Measurements from ENCODE around the gene MYO3B. TPM values are rescaled to one million over a fixed set of nuclear protein-coding genes. Genes with fewer than 3 reads are reported as not detected.

The MYO3B gene
- total RNA-seq, 2 donors from 2014 or later: 2.0 to 4.7 TPM

DNA sequence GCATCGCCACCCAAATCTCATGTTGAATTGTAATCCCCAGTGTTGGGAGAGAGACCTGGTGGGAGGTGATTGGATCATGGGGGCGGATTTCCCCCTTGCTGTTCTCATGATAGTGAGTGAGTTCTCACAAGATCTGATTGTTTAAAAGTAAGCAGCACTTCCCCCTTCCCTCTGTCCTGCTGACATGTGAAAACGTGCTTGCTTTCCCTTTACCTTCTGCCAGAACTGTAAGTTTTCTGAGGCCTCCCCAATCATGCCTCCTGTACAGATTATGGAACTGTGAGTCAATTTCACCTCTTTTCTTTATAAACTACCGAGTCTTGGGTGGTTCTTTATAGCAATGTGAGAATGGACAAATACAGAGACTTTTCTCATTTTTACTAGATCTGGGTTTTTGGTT is 375.8 kb downstream of the MYO3B start:
- no peak for ATAC-seq

DNA sequence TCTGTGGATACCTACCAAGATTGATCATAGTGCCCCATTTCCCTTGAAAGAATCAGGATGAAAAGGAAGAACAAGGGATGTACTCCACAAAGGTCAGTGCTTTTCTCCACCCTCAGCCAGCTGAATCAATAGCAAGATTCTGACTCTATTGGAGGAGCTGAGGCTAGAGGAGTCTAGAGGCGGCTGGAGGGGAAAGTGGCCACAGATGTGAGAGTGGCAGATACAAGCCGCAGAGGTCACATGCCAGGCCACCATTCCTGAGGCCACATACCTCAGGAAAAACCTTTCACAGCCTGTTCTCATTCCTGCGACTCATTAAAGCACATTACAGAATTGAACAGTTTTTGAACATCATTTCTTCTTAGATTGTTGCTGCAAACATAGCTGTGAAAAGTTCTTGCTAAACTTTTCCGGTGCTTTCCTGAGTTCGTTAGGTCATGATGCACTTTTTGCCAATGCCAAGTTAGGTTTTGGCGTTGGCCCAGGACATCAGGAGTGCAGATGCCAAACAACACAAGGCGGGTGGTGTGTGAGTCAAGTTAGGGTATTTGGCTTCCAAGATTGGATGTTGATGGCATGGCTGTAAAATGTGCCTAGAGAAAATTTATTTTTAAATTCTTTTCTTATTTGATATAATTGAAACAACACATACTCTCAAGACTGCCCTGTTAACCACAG is 376.5 kb downstream of the MYO3B start:
- no peaks in the 10 kb centered on the region for H3K27me3 ChIP-seq
- TF ChIP-seq POLR2A (IDR thresholded peaks at IDR 0.05): no peak
- TF ChIP-seq, protein P1, sequence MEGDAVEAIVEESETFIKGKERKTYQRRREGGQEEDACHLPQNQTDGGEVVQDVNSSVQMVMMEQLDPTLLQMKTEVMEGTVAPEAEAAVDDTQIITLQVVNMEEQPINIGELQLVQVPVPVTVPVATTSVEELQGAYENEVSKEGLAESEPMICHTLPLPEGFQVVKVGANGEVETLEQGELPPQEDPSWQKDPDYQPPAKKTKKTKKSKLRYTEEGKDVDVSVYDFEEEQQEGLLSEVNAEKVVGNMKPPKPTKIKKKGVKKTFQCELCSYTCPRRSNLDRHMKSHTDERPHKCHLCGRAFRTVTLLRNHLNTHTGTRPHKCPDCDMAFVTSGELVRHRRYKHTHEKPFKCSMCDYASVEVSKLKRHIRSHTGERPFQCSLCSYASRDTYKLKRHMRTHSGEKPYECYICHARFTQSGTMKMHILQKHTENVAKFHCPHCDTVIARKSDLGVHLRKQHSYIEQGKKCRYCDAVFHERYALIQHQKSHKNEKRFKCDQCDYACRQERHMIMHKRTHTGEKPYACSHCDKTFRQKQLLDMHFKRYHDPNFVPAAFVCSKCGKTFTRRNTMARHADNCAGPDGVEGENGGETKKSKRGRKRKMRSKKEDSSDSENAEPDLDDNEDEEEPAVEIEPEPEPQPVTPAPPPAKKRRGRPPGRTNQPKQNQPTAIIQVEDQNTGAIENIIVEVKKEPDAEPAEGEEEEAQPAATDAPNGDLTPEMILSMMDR (IDR thresholded peaks at IDR 0.05): no peak
- 44 to 57% methylated on average over 7 of the region's 7 CpGs for WGBS, 2 donors
- H3K9me3 ChIP-seq: peaks cover 0 to 11% (median 0%) of the 10 kb centered on the region in 3 donors
- intact Hi-C loops (cut with DNase I): no loop called here
- DNase-seq: peak; percentile 28 to 47 (median 34)
- H3K27ac ChIP-seq: peak overlapping the region in 1 of 4 donors; percentile 29
- no peaks in the 10 kb centered on the region for H3K4me1 ChIP-seq
- H3K36me3 ChIP-seq (replicated peaks in 1 of 2; ENCODE audit: insufficient read depth in 1 of 2, low read depth in 2 of 2): no peaks in the 10 kb centered on the region
- ATAC-seq: peak; percentile 24
- H3K4me3 ChIP-seq: no peak overlapping the region

More for the DNA sequence above, 375.8 kb downstream of the MYO3B start:
- Histone ChIP-seq H3K4me1 (no peaks in the 10 kb centered on the region), H3K36me3 (replicated peaks in 1 of 2; ENCODE audit: insufficient read depth in 1 of 2, low read depth in 2 of 2) (no peaks in the 10 kb centered on the region), H3K4me3 (no peak overlapping the region), H3K27me3 (no peaks in the 10 kb centered on the region), H3K27ac (peak overlapping the region in 1 of 4 donors; percentile 29), H3K9me3 (peaks cover 0 to 11% (median 0%) of the 10 kb centered on the region in 3 donors)
- no peak for DNase-seq
- WGBS, 2 donors: 64 to 71% methylated on average over 4 of the region's 4 CpGs
- TF ChIP-seq POLR2A (IDR thresholded peaks at IDR 0.05): no peak
- TF ChIP-seq, protein P1 (IDR thresholded peaks at IDR 0.05): no peak
- intact Hi-C loops (cut with DNase I): no loop called here

DNA sequence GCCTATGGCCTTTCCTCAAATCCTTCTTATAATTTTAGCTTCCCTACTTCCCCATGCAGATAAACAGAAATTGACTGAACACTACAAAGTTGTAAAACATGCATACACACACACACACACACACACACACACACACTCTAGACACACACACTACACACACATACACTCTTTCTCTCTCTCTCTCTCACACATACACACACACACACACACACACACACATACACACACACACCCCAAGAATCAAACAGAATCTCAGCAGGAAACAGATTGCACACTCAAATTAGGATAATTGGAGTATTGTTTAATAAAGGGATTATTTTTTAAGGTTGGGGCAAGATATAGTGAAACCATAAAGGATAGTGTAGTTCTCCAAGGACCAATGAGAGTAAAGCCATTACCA is 385.0 kb downstream of the MYO3B start:
- Histone ChIP-seq H3K27ac (no peak overlapping the region), H3K27me3 (no peaks in the 10 kb centered on the region), H3K4me1 (no peaks in the 10 kb centered on the region), H3K4me3 (no peak overlapping the region), H3K9me3 (no peaks in the 10 kb centered on the region), H3K36me3 (replicated peaks in 1 of 2; ENCODE audit: insufficient read depth in 1 of 2, low read depth in 2 of 2) (no peaks in the 10 kb centered on the region)
- ATAC-seq (no peak), DNase-seq (no peak)
- intact Hi-C loops (cut with DNase I): no loop called here
- TF ChIP-seq POLR2A (IDR thresholded peaks at IDR 0.05): no peak
- TF ChIP-seq, protein P1 (IDR thresholded peaks at IDR 0.05): no peak

DNA sequence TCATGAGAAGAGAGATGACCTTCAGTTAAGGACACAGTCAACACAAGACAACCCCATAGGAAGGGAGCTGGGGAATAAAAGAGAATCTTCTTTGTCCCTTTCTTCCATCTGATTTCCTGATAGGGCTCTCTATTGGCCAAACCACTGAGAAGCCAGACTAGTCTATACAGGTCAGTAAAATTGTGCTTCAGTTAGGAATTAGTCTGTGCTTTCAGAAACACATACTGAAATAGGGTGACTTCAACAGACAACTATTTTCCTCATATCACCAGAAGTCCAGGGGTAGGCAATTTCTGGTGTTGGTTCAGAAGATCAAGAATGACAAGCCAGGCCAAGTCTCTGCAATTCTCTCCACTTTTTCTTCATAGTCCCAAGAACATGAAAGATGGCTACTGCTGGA is 385.5 kb downstream of the MYO3B start:
- no peak for DNase-seq
- Histone ChIP-seq H3K9me3 (no peaks in the 10 kb centered on the region), H3K27me3 (no peaks in the 10 kb centered on the region), H3K27ac (no peak overlapping the region), H3K4me3 (no peak overlapping the region), H3K36me3 (replicated peaks in 1 of 2; ENCODE audit: insufficient read depth in 1 of 2, low read depth in 2 of 2) (no peaks in the 10 kb centered on the region), H3K4me1 (no peaks in the 10 kb centered on the region)
- ATAC-seq: no peak
- intact Hi-C loops (cut with DNase I): no loop called here
- TF ChIP-seq, protein P1 (IDR thresholded peaks at IDR 0.05): no peak
- no peak for TF ChIP-seq POLR2A (IDR thresholded peaks at IDR 0.05)

DNA sequence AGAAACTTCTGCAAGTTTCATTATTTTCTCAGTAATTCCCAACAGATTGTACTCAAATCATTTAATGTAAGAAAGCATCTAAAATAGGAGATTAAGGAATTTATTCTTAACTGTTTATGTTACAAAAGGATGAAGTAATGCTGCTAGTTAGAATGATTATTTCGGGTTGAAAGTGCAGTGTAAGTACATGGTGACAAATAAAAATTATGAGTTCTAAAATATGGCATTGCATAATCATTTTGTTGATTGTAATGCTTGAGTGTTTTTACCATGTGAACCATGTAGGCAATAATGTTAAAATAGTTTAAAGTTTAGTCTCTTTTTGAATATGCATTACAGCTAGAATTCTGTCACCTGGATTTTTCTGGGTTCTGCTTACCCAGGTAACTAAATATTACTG is 388.2 kb downstream of the MYO3B start:
- intact Hi-C loops (cut with DNase I): no loop called here
- Histone ChIP-seq H3K4me1 (no peaks in the 10 kb centered on the region), H3K27me3 (no peaks in the 10 kb centered on the region), H3K36me3 (replicated peaks in 1 of 2; ENCODE audit: insufficient read depth in 1 of 2, low read depth in 2 of 2) (no peaks in the 10 kb centered on the region), H3K4me3 (no peak overlapping the region), H3K9me3 (no peaks in the 10 kb centered on the region), H3K27ac (no peak overlapping the region)
- 61 to 69% methylated on average over 1 of the region's 1 CpG for WGBS, 2 donors
- no peak for ATAC-seq
- TF ChIP-seq, protein P1 (IDR thresholded peaks at IDR 0.05): no peak
- no peak for TF ChIP-seq POLR2A (IDR thresholded peaks at IDR 0.05)
- no peak for DNase-seq

Data from body of pancreas (tissue), 4 donors.